HL-60 (cell line): ENCODE measurements around the gene AAMP.
A peak's percentile ranks its signal among the peaks of the same experiment; 100 is the strongest.

Source experiments
- DNase-seq, 2 experiments: peaks; one replicate each; pipeline ENCODE4 v3.0.0-alpha.2; 2010 to 2020; ENCODE audit warnings: low read depth in 1 of 2, low spot score in 1 of 2
- H3K27ac ChIP-seq: fragments of 250-450 bp; sonication (Bioruptor Pico); replicated peaks from 2 replicates; pipeline ENCODE4 v1.5.1; 2020; ENCODE audit warnings: mild to moderate bottlenecking, moderate library complexity
- H3K27me3 ChIP-seq: fragments of 250-450 bp; sonication (Bioruptor Pico); 2 replicates; pipeline ENCODE4 v1.5.1; 2021; ENCODE audit warnings: mild to moderate bottlenecking, moderate library complexity; ENCODE audit not compliant: insufficient read depth, poor library complexity, severe bottlenecking
- H3K4me3 ChIP-seq: replicated peaks from 2 replicates; pipeline ENCODE4 v1.5.1; 2011; ENCODE audit warnings: mild to moderate bottlenecking, control low read depth, low read length; ENCODE audit not compliant: insufficient read depth
- CTCF ChIP-seq: IDR thresholded peaks from one replicate; pipeline ENCODE4 v1.5.1; 2011; ENCODE audit warnings: low read length, control low read depth, inconsistent platforms; ENCODE audit not compliant: insufficient read depth
- GABPA ChIP-seq: IDR thresholded peaks from 2 replicates; pipeline ENCODE4 v1.6.1; 2012; ENCODE audit warnings: low read depth
- POLR2AphosphoS5 ChIP-seq: IDR thresholded peaks from 2 replicates; pipeline ENCODE4 v1.6.1; 2012; ENCODE audit warnings: low read depth
- SPI1 ChIP-seq: IDR thresholded peaks from 2 replicates; pipeline ENCODE4 v1.6.1; 2012; ENCODE audit warnings: low read depth, mild to moderate bottlenecking, borderline replicate concordance
- TF ChIP-seq, protein P1 (sequence below): IDR thresholded peaks from 2 replicates; pipeline ENCODE4 v1.6.1; 2012; ENCODE audit warnings: low read depth; ENCODE audit not compliant: insufficient replicate concordance

Gene AAMP

GRCh38 chr2:218306184-218306920, 36.4 kb upstream of the AAMP start:
- DNase-seq: no peak
- no peak overlapping the region for H3K27ac ChIP-seq
- H3K27me3 ChIP-seq: no peaks in the 10 kb centered on the region
- H3K4me3 ChIP-seq: no peak overlapping the region
- TF ChIP-seq GABPA (no peak), SPI1 (no peak), CTCF (no peak)

DNA sequence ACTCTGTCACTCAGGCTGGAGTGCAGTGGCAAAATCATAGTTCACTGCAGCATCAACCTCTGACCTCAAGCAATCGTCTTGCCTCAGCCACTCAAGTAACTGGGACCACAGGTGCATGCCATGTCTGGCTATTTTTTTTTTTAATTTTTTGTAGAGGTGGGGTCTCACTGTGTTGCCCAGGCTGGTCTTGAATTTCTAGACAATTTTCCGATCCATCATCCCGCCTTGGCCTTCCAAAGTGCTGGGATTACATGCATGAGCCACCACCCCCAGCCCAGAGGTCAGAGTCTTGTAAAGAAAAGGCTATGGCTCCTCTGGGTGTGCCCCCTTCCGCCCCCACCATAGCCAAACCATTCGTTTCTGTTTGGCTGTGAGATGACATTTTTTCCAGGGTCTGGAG, 35.4 kb upstream of the AAMP start:
- TF ChIP-seq, protein P1, sequence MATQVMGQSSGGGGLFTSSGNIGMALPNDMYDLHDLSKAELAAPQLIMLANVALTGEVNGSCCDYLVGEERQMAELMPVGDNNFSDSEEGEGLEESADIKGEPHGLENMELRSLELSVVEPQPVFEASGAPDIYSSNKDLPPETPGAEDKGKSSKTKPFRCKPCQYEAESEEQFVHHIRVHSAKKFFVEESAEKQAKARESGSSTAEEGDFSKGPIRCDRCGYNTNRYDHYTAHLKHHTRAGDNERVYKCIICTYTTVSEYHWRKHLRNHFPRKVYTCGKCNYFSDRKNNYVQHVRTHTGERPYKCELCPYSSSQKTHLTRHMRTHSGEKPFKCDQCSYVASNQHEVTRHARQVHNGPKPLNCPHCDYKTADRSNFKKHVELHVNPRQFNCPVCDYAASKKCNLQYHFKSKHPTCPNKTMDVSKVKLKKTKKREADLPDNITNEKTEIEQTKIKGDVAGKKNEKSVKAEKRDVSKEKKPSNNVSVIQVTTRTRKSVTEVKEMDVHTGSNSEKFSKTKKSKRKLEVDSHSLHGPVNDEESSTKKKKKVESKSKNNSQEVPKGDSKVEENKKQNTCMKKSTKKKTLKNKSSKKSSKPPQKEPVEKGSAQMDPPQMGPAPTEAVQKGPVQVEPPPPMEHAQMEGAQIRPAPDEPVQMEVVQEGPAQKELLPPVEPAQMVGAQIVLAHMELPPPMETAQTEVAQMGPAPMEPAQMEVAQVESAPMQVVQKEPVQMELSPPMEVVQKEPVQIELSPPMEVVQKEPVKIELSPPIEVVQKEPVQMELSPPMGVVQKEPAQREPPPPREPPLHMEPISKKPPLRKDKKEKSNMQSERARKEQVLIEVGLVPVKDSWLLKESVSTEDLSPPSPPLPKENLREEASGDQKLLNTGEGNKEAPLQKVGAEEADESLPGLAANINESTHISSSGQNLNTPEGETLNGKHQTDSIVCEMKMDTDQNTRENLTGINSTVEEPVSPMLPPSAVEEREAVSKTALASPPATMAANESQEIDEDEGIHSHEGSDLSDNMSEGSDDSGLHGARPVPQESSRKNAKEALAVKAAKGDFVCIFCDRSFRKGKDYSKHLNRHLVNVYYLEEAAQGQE: no peak
- TF ChIP-seq POLR2AphosphoS5 (no peak), SPI1 (no peak), CTCF (no peak), GABPA (no peak)
- H3K27me3 ChIP-seq: no peaks in the 10 kb centered on the region
- H3K27ac ChIP-seq: no peak overlapping the region
- DNase-seq: no peak
- H3K4me3 ChIP-seq: no peak overlapping the region

GRCh38 chr2:218301176-218301819, 31.4 kb upstream of the AAMP start:
- Histone ChIP-seq H3K4me3 (no peak overlapping the region), H3K27me3 (no peaks in the 10 kb centered on the region), H3K27ac (no peak overlapping the region; the same call in 1 of the 2 replicates)
- TF ChIP-seq POLR2AphosphoS5: no peak
- TF ChIP-seq CTCF: peak; percentile 87
- peak; percentile 78 to 93 for DNase-seq

DNA sequence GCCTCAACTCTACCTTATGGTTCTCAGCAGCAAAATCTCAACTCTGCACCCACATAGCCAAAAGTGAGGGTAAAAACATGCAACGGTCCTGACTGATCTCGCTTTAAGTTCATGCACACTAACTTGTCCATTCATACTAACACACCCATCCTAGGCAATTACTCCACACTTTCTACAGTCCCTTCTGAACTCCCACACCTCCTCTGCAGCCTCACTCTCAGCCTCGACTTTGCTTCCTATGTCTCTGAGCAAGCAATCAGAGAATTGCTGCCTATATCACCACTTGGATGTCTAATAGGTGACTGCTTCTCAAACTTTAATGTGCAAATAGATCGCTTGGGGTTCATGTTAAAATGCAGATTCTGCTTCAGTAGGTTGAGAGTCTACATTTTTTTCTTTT, 30.2 kb upstream of the AAMP start:
- no peak for DNase-seq
- Histone ChIP-seq H3K27ac (no peak overlapping the region), H3K4me3 (no peak overlapping the region), H3K27me3 (no peaks in the 10 kb centered on the region)
- TF ChIP-seq GABPA (no peak), SPI1 (no peak), POLR2AphosphoS5 (no peak), CTCF (no peak)
- TF ChIP-seq, protein P1: no peak
